Epithelial cell of esophagus (primary cell): ENCODE results near the gene SAG.
"Not testable (repeated sequence)": the region's sequence is repeated elsewhere in the genome, so short reads cannot be mapped to it uniquely, and the experiment has no call there.

Experiments
- DNase-seq: peaks from one replicate; pipeline ENCODE4 v3.0.0; 2010; ENCODE audit warnings: low read depth
- H3K4me3 ChIP-seq: 2 replicates; pipeline ENCODE4 v1.5.1; 2011; ENCODE audit warnings: mild to moderate bottlenecking, low read length, control low read depth
- CTCF ChIP-seq: IDR thresholded peaks from 2 replicates; pipeline ENCODE4 v1.5.1; 2011; ENCODE audit warnings: low read depth, mild to moderate bottlenecking, low read length, control low read depth, inconsistent platforms; ENCODE audit not compliant: insufficient read depth; ENCODE audit errors: missing control alignments

SAG gene

GRCh38 chr2:233326500-233326899, 18.9 kb downstream of the SAG start:
- no peak for TF ChIP-seq CTCF
- H3K4me3 ChIP-seq, result no peak overlapping the region
- no peak for DNase-seq

GRCh38 chr2:233328922-233329321, 21.3 kb downstream of the SAG start:
- H3K4me3 ChIP-seq, result no peak overlapping the region

GRCh38 chr2:233329489-233330135, 22.0 kb downstream of the SAG start:
- TF ChIP-seq CTCF, result no peak
- no peak for DNase-seq
- no peak overlapping the region for H3K4me3 ChIP-seq

More at GRCh38 chr2:233328922-233329321, 21.3 kb downstream of the SAG start:
- TF ChIP-seq CTCF, result no peak
- DNase-seq, result no peak

GRCh38 chr2:233331536-233331935, 23.9 kb downstream of the SAG start:
- no peak for TF ChIP-seq CTCF
- no peak overlapping the region for H3K4me3 ChIP-seq
- no peak for DNase-seq

GRCh38 chr2:233332125-233332524, 24.5 kb downstream of the SAG start:
- no peak overlapping the region for H3K4me3 ChIP-seq
- DNase-seq, result no peak
- no peak for TF ChIP-seq CTCF

- no peak for TF ChIP-seq CTCF
- DNase-seq, result no peak
- no peak overlapping the region for H3K4me3 ChIP-seq
Measured at GRCh38 chr2:233334915-233335314, 27.3 kb downstream of the SAG start.

GRCh38 chr2:233336091-233336490, 28.5 kb downstream of the SAG start:
- DNase-seq, H3K4me3 ChIP-seq: not testable (repeated sequence)
